ENCODE results near the gene IRGC.

- TF ChIP-seq, protein P1, sequence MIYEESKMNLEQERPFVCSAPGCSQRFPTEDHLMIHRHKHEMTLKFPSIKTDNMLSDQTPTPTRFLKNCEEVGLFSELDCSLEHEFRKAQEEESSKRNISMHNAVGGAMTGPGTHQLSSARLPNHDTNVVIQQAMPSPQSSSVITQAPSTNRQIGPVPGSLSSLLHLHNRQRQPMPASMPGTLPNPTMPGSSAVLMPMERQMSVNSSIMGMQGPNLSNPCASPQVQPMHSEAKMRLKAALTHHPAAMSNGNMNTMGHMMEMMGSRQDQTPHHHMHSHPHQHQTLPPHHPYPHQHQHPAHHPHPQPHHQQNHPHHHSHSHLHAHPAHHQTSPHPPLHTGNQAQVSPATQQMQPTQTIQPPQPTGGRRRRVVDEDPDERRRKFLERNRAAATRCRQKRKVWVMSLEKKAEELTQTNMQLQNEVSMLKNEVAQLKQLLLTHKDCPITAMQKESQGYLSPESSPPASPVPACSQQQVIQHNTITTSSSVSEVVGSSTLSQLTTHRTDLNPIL (CRISPR knock-in tag; IDR thresholded peaks at IDR 0.05; ENCODE audit: low read depth): no peak
- TF ChIP-seq BACH2 (CRISPR knock-in tag; IDR thresholded peaks at IDR 0.05; ENCODE audit: borderline replicate concordance): no peak
- TF ChIP-seq ISL1 (CRISPR knock-in tag; IDR thresholded peaks at IDR 0.05): no peak
- TF ChIP-seq POU6F1 (CRISPR knock-in tag; IDR thresholded peaks at IDR 0.05; ENCODE audit: borderline replicate concordance, low read depth): no peak
- TF ChIP-seq, protein P2, sequence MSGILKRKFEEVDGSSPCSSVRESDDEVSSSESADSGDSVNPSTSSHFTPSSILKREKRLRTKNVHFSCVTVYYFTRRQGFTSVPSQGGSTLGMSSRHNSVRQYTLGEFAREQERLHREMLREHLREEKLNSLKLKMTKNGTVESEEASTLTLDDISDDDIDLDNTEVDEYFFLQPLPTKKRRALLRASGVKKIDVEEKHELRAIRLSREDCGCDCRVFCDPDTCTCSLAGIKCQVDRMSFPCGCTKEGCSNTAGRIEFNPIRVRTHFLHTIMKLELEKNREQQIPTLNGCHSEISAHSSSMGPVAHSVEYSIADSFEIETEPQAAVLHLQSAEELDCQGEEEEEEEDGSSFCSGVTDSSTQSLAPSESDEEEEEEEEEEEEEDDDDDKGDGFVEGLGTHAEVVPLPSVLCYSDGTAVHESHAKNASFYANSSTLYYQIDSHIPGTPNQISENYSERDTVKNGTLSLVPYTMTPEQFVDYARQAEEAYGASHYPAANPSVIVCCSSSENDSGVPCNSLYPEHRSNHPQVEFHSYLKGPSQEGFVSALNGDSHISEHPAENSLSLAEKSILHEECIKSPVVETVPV (CRISPR knock-in tag; IDR thresholded peaks at IDR 0.05): no peak
These were observed 46.9 kb downstream of the IRGC start for GRCh38 chr19:43762814-43763213.
